PC-3 (cell line): ENCODE measurements around the gene MAN2A2. TPM values are rescaled to one million over a fixed set of nuclear protein-coding genes. Genes with fewer than 3 reads are reported as not detected.

ENCODE experiments used
- ATAC-seq: fragments of 200-7000 bp; cut with Tn5 transposase; 2 replicates; pipeline ENCODE4 v1.9.1; 2020; ENCODE audit warnings: mild to moderate bottlenecking, moderate library complexity
- BruUV-seq: library from RNA; stranded (reverse); fragments of 400-500 nt; replicated peaks from 2 replicates; lab custom pipeline; 2021; lab: Mats Ljungman, UMichigan
- CTCF ChIA-PET: fragments of 300-600 bp; sonication (Branson Sonifier 250); formaldehyde crosslinking; loops from one replicate; lab custom pipeline; 2022; ENCODE audit warnings: antibody characterized with exemption; lab: Charles Lee
- POLR2A ChIA-PET: fragments of 300-600 bp; sonication (Branson Sonifier 250); formaldehyde crosslinking; loops from one replicate; lab custom pipeline; 2022; ENCODE audit warnings: antibody characterized with exemption; ENCODE audit not compliant: unreplicated experiment; lab: Charles Lee
- DNase-seq: peaks from one replicate; pipeline ENCODE4 v3.0.0-alpha.2; 2015
- H2AFZ ChIP-seq: fragments of 300-600 bp; sonication (generic); 2 replicates; pipeline ENCODE4 v1.6.0; 2016; ENCODE audit warnings: antibody characterized with exemption, low read length
- H3F3A ChIP-seq: fragments of 300-600 bp; sonication (generic); one replicate; pipeline ENCODE4 v1.6.0; 2017; ENCODE audit warnings: antibody characterized with exemption, low read length, control low read depth, mild to moderate bottlenecking; ENCODE audit not compliant: unreplicated experiment
- H3K27ac ChIP-seq: fragments of 300-600 bp; sonication (generic); 2 replicates; pipeline ENCODE4 v1.5.1; 2016; ENCODE audit warnings: mild to moderate bottlenecking, low read length
- H3K27me3 ChIP-seq: fragments of 300-600 bp; sonication (generic); 2 replicates; pipeline ENCODE4 v1.6.1; 2016; ENCODE audit warnings: low read length, mixed read lengths
- H3K36me3 ChIP-seq: fragments of 300-600 bp; sonication (generic); 2 replicates; pipeline ENCODE4 v1.6.1; 2016; ENCODE audit warnings: low read depth, mixed run types, low read length, mixed read lengths
- H3K4me1 ChIP-seq: fragments of 300-600 bp; sonication (generic); 2 replicates; pipeline ENCODE4 v1.5.1; 2016; ENCODE audit warnings: low read length; ENCODE audit not compliant: insufficient read depth
- H3K4me2 ChIP-seq: fragments of 300-600 bp; sonication (generic); 2 replicates; pipeline ENCODE4 v1.6.0; 2016; ENCODE audit warnings: low read length
- H3K4me3 ChIP-seq: fragments of 300-600 bp; sonication (generic); 2 replicates; pipeline ENCODE4 v1.5.1; 2016; ENCODE audit warnings: mild to moderate bottlenecking, low read length, mixed read lengths
- H3K79me2 ChIP-seq: fragments of 300-600 bp; sonication (generic); 2 replicates; pipeline ENCODE4 v1.6.1; 2017; ENCODE audit warnings: low read length, mixed read lengths
- H3K9ac ChIP-seq: fragments of 300-600 bp; sonication (generic); 2 replicates; pipeline ENCODE4 v1.6.0; 2016; ENCODE audit warnings: mild to moderate bottlenecking, low read length
- H3K9me2 ChIP-seq: fragments of 300-600 bp; sonication (generic); replicated peaks from 2 replicates; pipeline ENCODE4 v1.6.1; 2016; ENCODE audit warnings: mixed run types, low read length, mixed read lengths
- H3K9me3 ChIP-seq: fragments of 300-600 bp; sonication (generic); 2 replicates; pipeline ENCODE4 v1.6.1; 2016; ENCODE audit warnings: low read length, mixed read lengths
- H4K20me1 ChIP-seq: fragments of 300-600 bp; sonication (generic); 2 replicates; pipeline ENCODE4 v1.6.1; 2016; ENCODE audit warnings: low read length, mixed read lengths
- EZH2 ChIP-seq: fragments of 300-600 bp; sonication (generic); IDR thresholded peaks from one replicate; pipeline ENCODE4 v1.6.1; 2017; ENCODE audit warnings: antibody characterized with exemption, mild to moderate bottlenecking, low read length; ENCODE audit not compliant: unreplicated experiment
- EZH2phosphoT487 ChIP-seq: fragments of 300-600 bp; sonication (generic); IDR thresholded peaks from 2 replicates; pipeline ENCODE4 v1.6.1; 2018; ENCODE audit warnings: mild to moderate bottlenecking, antibody characterized with exemption, low read length, borderline replicate concordance
- intact Hi-C: fragments of 100-400 bp; cut with micrococcal nuclease; formaldehyde crosslinking; loops from 2 replicates; pipeline ENCODE4 v1.9.0; 2023
- total RNA-seq: library from RNA; depleted of rRNA; stranded (reverse); fragments of >200 nt; gene quantifications from 2 replicates; pipeline ENCODE4 v1.2.3, GENCODE V29; 2014
- TF ChIP-seq, protein P1 (sequence below): fragments of 300-600 bp; sonication (generic); conservative IDR thresholded peaks from 2 replicates; pipeline ENCODE4 v1.5.1; 2017; ENCODE audit warnings: antibody characterized with exemption, low read depth, mild to moderate bottlenecking, low read length

MAN2A2 gene
- total RNA-seq, 1 experiment from 2014 or later: 19.8 TPM

DNA sequence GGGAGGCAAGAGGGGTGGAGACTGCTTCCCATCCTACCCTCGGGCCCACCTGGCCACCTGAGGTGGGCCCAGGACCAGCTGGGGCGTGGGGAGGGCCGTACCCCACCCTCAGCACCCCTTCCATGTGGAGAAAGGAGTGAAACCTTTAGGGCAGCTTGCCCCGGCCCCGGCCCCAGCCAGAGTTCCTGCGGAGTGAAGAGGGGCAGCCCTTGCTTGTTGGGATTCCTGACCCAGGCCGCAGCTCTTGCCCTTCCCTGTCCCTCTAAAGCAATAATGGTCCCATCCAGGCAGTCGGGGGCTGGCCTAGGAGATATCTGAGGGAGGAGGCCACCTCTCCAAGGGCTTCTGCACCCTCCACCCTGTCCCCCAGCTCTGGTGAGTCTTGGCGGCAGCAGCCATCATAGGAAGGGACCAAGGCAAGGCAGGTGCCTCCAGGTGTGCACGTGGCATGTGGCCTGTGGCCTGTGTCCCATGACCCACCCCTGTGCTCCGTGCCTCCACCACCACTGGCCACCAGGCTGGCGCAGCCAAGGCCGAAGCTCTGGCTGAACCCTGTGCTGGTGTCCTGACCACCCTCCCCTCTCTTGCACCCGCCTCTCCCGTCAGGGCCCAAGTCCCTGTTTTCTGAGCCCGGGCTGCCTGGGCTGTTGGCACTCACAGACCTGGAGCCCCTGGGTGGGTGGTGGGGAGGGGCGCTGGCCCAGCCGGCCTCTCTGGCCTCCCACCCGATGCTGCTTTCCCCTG lies 21.0 kb upstream of the MAN2A2 start:
- H3K9me3 ChIP-seq: no peaks in the 10 kb centered on the region
- CTCF ChIA-PET: no interaction called here
- H3K9me2 ChIP-seq: no peaks in the 10 kb centered on the region
- H3K79me2 ChIP-seq: no peaks in the 10 kb centered on the region
- intact Hi-C loops: no loop called here
- no peak for ATAC-seq
- DNase-seq: no peak
- H3K36me3 ChIP-seq: peaks cover 3% of the 10 kb centered on the region
- no peak overlapping the region for H3K27ac ChIP-seq
- H3K9ac ChIP-seq: no peak overlapping the region
- no peaks in the 10 kb centered on the region for H4K20me1 ChIP-seq
- no peaks in the 10 kb centered on the region for H3K27me3 ChIP-seq
- TF ChIP-seq, protein P1, sequence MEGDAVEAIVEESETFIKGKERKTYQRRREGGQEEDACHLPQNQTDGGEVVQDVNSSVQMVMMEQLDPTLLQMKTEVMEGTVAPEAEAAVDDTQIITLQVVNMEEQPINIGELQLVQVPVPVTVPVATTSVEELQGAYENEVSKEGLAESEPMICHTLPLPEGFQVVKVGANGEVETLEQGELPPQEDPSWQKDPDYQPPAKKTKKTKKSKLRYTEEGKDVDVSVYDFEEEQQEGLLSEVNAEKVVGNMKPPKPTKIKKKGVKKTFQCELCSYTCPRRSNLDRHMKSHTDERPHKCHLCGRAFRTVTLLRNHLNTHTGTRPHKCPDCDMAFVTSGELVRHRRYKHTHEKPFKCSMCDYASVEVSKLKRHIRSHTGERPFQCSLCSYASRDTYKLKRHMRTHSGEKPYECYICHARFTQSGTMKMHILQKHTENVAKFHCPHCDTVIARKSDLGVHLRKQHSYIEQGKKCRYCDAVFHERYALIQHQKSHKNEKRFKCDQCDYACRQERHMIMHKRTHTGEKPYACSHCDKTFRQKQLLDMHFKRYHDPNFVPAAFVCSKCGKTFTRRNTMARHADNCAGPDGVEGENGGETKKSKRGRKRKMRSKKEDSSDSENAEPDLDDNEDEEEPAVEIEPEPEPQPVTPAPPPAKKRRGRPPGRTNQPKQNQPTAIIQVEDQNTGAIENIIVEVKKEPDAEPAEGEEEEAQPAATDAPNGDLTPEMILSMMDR: no peak
- TF ChIP-seq EZH2phosphoT487 (no peak), EZH2 (no peak)
- POLR2A ChIA-PET: no interaction called here
- no peaks in the 10 kb centered on the region for H3K4me1 ChIP-seq
- no peaks in the 10 kb centered on the region for H3F3A ChIP-seq
- H3K4me2 ChIP-seq: no peak overlapping the region
- H3K4me3 ChIP-seq: no peak overlapping the region
- TSS peak; percentile 23 for BruUV-seq
- H2AFZ ChIP-seq: no peak overlapping the region

DNA sequence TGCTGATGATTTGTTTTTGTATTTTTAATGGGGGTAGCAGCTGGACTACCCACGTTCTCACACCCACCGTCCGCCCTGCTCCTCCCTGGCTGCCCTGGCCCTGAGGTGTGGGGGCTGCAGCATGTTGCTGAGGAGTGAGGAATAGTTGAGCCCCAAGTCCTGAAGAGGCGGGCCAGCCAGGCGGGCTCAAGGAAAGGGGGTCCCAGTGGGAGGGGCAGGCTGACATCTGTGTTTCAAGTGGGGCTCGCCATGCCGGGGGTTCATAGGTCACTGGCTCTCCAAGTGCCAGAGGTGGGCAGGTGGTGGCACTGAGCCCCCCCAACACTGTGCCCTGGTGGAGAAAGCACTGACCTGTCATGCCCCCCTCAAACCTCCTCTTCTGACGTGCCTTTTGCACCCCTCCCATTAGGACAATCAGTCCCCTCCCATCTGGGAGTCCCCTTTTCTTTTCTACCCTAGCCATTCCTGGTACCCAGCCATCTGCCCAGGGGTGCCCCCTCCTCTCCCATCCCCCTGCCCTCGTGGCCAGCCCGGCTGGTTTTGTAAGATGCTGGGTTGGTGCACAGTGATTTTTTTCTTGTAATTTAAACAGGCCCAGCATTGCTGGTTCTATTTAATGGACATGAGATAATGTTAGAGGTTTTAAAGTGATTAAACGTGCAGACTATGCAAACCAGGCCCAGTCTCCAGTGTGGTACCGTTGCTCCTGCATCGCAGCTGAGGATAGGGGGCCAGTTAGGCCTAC lies 20.1 kb upstream of the MAN2A2 start:
- CTCF ChIA-PET: no interaction called here
- DNase-seq: no peak
- Histone ChIP-seq H3K36me3 (peaks cover 2% of the 10 kb centered on the region), H4K20me1 (no peaks in the 10 kb centered on the region), H3K9me2 (no peaks in the 10 kb centered on the region), H3K27ac (no peak overlapping the region), H3K4me2 (no peak overlapping the region), H2AFZ (no peak overlapping the region), H3K4me1 (no peaks in the 10 kb centered on the region), H3K4me3 (no peak overlapping the region), H3K79me2 (no peaks in the 10 kb centered on the region), H3K9me3 (no peaks in the 10 kb centered on the region), H3K27me3 (no peaks in the 10 kb centered on the region), H3F3A (no peaks in the 10 kb centered on the region), H3K9ac (no peak overlapping the region)
- no peak for ATAC-seq
- intact Hi-C loops: no loop called here
- POLR2A ChIA-PET: no interaction called here
- BruUV-seq: no TSS peak
- TF ChIP-seq EZH2phosphoT487: no peak
- TF ChIP-seq, protein P1: no peak
- TF ChIP-seq EZH2: no peak
